Measurements from ENCODE around the gene PHLDB3.

Gene PHLDB3

GRCh38 chr19:43490759-43491158, 13.8 kb downstream of the PHLDB3 start:
- Histone ChIP-seq H4K91ac (ENCODE audit: low read length) (no peak overlapping the region), H2BK12ac (ENCODE audit: low read length in 2 of 2) (no peak overlapping the region), H3K4ac (ENCODE audit: low read depth in 1 of 2, low read length in 2 of 2) (no peak overlapping the region), H3K27me3 (ENCODE audit: control insufficient read depth in 1 of 2, insufficient read depth in 1 of 2, low read length in 2 of 2) (no peaks in the 10 kb centered on the region), H2BK5ac (ENCODE audit: low read depth, low read length, poor library complexity, severe bottlenecking) (no peak overlapping the region), H3K9me3 (ENCODE audit: control insufficient read depth, low read length) (no peaks in the 10 kb centered on the region), H3K79me1 (replicated peaks; ENCODE audit: low read length, poor library complexity, severe bottlenecking) (no peaks in the 10 kb centered on the region), H3K9ac (ENCODE audit: low read length) (no peak overlapping the region), H2AK5ac (ENCODE audit: low read length, severe bottlenecking) (no peak overlapping the region), H3K4me3 (ENCODE audit: insufficient read depth in 1 of 2, low read depth in 1 of 2, low read length in 2 of 2) (no peak overlapping the region), H3K4me1 (ENCODE audit: control insufficient read depth, insufficient read depth, low read depth, low read length) (no peaks in the 10 kb centered on the region), H3K27ac (ENCODE audit: low read length, poor library complexity, severe bottlenecking) (no peak overlapping the region), H2BK15ac (ENCODE audit: low read depth, poor library complexity, severe bottlenecking) (no peak overlapping the region), H3K36me3 (ENCODE audit: control insufficient read depth in 1 of 2, insufficient read depth in 2 of 2, low read depth in 1 of 2, low read length in 2 of 2) (peaks cover 13 to 25% of the 10 kb centered on the region in 2 experiments), H3K23ac (ENCODE audit: low read length in 2 of 2) (no peak overlapping the region), H2AFZ (ENCODE audit: low read depth, low read length) (no peak overlapping the region), H3K4me2 (ENCODE audit: low read length, poor library complexity, severe bottlenecking) (no peak overlapping the region), H4K8ac (ENCODE audit: low read length) (no peak overlapping the region), H2BK120ac (ENCODE audit: low read depth, low read length) (no peak overlapping the region), H3K18ac (ENCODE audit: low read depth in 1 of 2, low read length in 2 of 2) (no peak overlapping the region), H3K14ac (ENCODE audit: low read length in 2 of 2) (no peak overlapping the region)
- DNase-seq, result no peak
- WGBS, result 92% methylated on average over 5 of the region's 5 CpGs

GRCh38 chr19:43489979-43490599, 14.5 kb downstream of the PHLDB3 start:
- Histone ChIP-seq H3K18ac (ENCODE audit: low read depth in 1 of 2, low read length in 2 of 2) (no peak overlapping the region), H2BK120ac (ENCODE audit: low read depth, low read length) (no peak overlapping the region), H4K91ac (ENCODE audit: low read length) (no peak overlapping the region), H2BK15ac (ENCODE audit: low read depth, poor library complexity, severe bottlenecking) (no peak overlapping the region), H2BK5ac (ENCODE audit: low read depth, low read length, poor library complexity, severe bottlenecking) (no peak overlapping the region), H4K8ac (ENCODE audit: low read length) (no peak overlapping the region), H3K9me3 (ENCODE audit: control insufficient read depth, low read length) (no peaks in the 10 kb centered on the region), H3K79me1 (replicated peaks; ENCODE audit: low read length, poor library complexity, severe bottlenecking) (no peaks in the 10 kb centered on the region), H3K27me3 (ENCODE audit: control insufficient read depth in 1 of 2, insufficient read depth in 1 of 2, low read length in 2 of 2) (no peaks in the 10 kb centered on the region), H2BK12ac (ENCODE audit: low read length in 2 of 2) (no peak overlapping the region), H2AK5ac (ENCODE audit: low read length, severe bottlenecking) (no peak overlapping the region), H3K36me3 (ENCODE audit: control insufficient read depth in 1 of 2, insufficient read depth in 2 of 2, low read depth in 1 of 2, low read length in 2 of 2) (peaks cover 7 to 18% of the 10 kb centered on the region in 2 experiments), H3K23ac (ENCODE audit: low read length in 2 of 2) (no peak overlapping the region), H3K9ac (ENCODE audit: low read length) (no peak overlapping the region), H3K4me1 (ENCODE audit: control insufficient read depth, insufficient read depth, low read depth, low read length) (no peaks in the 10 kb centered on the region), H2AFZ (ENCODE audit: low read depth, low read length) (no peak overlapping the region), H3K4me3 (ENCODE audit: insufficient read depth in 1 of 2, low read depth in 1 of 2, low read length in 2 of 2) (no peak overlapping the region), H3K4ac (ENCODE audit: low read depth in 1 of 2, low read length in 2 of 2) (no peak overlapping the region), H3K14ac (ENCODE audit: low read length in 2 of 2) (no peak overlapping the region), H3K27ac (ENCODE audit: low read length, poor library complexity, severe bottlenecking) (no peak overlapping the region), H3K4me2 (ENCODE audit: low read length, poor library complexity, severe bottlenecking) (no peak overlapping the region)
- WGBS, result over 99% methylated on average over 5 of the region's 7 CpGs
- no peak for DNase-seq

- Histone ChIP-seq H2BK120ac (ENCODE audit: low read depth, low read length) (no peak overlapping the region), H3K4me1 (ENCODE audit: control insufficient read depth, insufficient read depth, low read depth, low read length) (no peaks in the 10 kb centered on the region), H3K27me3 (ENCODE audit: control insufficient read depth in 1 of 2, insufficient read depth in 1 of 2, low read length in 2 of 2) (no peaks in the 10 kb centered on the region), H3K4ac (ENCODE audit: low read depth in 1 of 2, low read length in 2 of 2) (no peak overlapping the region), H3K9me3 (ENCODE audit: control insufficient read depth, low read length) (no peaks in the 10 kb centered on the region), H3K79me1 (replicated peaks; ENCODE audit: low read length, poor library complexity, severe bottlenecking) (no peaks in the 10 kb centered on the region), H4K8ac (ENCODE audit: low read length) (no peak overlapping the region), H3K36me3 (ENCODE audit: control insufficient read depth in 1 of 2, insufficient read depth in 2 of 2, low read depth in 1 of 2, low read length in 2 of 2) (peaks cover 0 to 13% of the 10 kb centered on the region in 2 experiments), H2AFZ (ENCODE audit: low read depth, low read length) (no peak overlapping the region), H2BK12ac (ENCODE audit: low read length in 2 of 2) (no peak overlapping the region), H3K18ac (ENCODE audit: low read depth in 1 of 2, low read length in 2 of 2) (no peak overlapping the region), H2AK5ac (ENCODE audit: low read length, severe bottlenecking) (no peak overlapping the region), H3K27ac (ENCODE audit: low read length, poor library complexity, severe bottlenecking) (no peak overlapping the region), H3K9ac (ENCODE audit: low read length) (no peak overlapping the region), H3K4me2 (ENCODE audit: low read length, poor library complexity, severe bottlenecking) (no peak overlapping the region), H2BK15ac (ENCODE audit: low read depth, poor library complexity, severe bottlenecking) (no peak overlapping the region), H3K23ac (ENCODE audit: low read length in 2 of 2) (no peak overlapping the region), H3K14ac (ENCODE audit: low read length in 2 of 2) (no peak overlapping the region), H2BK5ac (ENCODE audit: low read depth, low read length, poor library complexity, severe bottlenecking) (no peak overlapping the region), H4K91ac (ENCODE audit: low read length) (no peak overlapping the region), H3K4me3 (ENCODE audit: insufficient read depth in 1 of 2, low read depth in 1 of 2, low read length in 2 of 2) (no peak overlapping the region)
- no peak for DNase-seq
- WGBS, result 100% methylated on average over 2 of the region's 5 CpGs
Measured at GRCh38 chr19:43489310-43489709, 15.2 kb downstream of the PHLDB3 start.

GRCh38 chr19:43488179-43488578, 16.4 kb downstream of the PHLDB3 start:
- Histone ChIP-seq H2BK12ac (ENCODE audit: low read length in 2 of 2) (no peak overlapping the region), H3K9me3 (ENCODE audit: control insufficient read depth, low read length) (no peaks in the 10 kb centered on the region), H3K4me3 (ENCODE audit: insufficient read depth in 1 of 2, low read depth in 1 of 2, low read length in 2 of 2) (no peak overlapping the region), H2AFZ (ENCODE audit: low read depth, low read length) (no peak overlapping the region), H3K9ac (ENCODE audit: low read length) (no peak overlapping the region), H3K79me1 (replicated peaks; ENCODE audit: low read length, poor library complexity, severe bottlenecking) (no peaks in the 10 kb centered on the region), H3K18ac (ENCODE audit: low read depth in 1 of 2, low read length in 2 of 2) (no peak overlapping the region), H3K23ac (ENCODE audit: low read length in 2 of 2) (no peak overlapping the region), H3K36me3 (ENCODE audit: control insufficient read depth in 1 of 2, insufficient read depth in 2 of 2, low read depth in 1 of 2, low read length in 2 of 2) (peaks cover 0 to 12% of the 10 kb centered on the region in 2 experiments), H3K4me1 (ENCODE audit: control insufficient read depth, insufficient read depth, low read depth, low read length) (peaks cover 1% of the 10 kb centered on the region), H2AK5ac (ENCODE audit: low read length, severe bottlenecking) (no peak overlapping the region), H2BK120ac (ENCODE audit: low read depth, low read length) (no peak overlapping the region), H4K8ac (ENCODE audit: low read length) (no peak overlapping the region), H3K4ac (ENCODE audit: low read depth in 1 of 2, low read length in 2 of 2) (no peak overlapping the region), H3K27me3 (ENCODE audit: control insufficient read depth in 1 of 2, insufficient read depth in 1 of 2, low read length in 2 of 2) (no peaks in the 10 kb centered on the region), H4K91ac (ENCODE audit: low read length) (no peak overlapping the region), H3K14ac (ENCODE audit: low read length in 2 of 2) (no peak overlapping the region), H2BK15ac (ENCODE audit: low read depth, poor library complexity, severe bottlenecking) (no peak overlapping the region), H3K27ac (ENCODE audit: low read length, poor library complexity, severe bottlenecking) (no peak overlapping the region), H2BK5ac (ENCODE audit: low read depth, low read length, poor library complexity, severe bottlenecking) (no peak overlapping the region), H3K4me2 (ENCODE audit: low read length, poor library complexity, severe bottlenecking) (no peak overlapping the region)
- 87% methylated on average over 6 of the region's 8 CpGs for whole genome bisulfite sequencing
- DNase-seq, result no peak
